ENCODE results near the gene CAV2.

DNA sequence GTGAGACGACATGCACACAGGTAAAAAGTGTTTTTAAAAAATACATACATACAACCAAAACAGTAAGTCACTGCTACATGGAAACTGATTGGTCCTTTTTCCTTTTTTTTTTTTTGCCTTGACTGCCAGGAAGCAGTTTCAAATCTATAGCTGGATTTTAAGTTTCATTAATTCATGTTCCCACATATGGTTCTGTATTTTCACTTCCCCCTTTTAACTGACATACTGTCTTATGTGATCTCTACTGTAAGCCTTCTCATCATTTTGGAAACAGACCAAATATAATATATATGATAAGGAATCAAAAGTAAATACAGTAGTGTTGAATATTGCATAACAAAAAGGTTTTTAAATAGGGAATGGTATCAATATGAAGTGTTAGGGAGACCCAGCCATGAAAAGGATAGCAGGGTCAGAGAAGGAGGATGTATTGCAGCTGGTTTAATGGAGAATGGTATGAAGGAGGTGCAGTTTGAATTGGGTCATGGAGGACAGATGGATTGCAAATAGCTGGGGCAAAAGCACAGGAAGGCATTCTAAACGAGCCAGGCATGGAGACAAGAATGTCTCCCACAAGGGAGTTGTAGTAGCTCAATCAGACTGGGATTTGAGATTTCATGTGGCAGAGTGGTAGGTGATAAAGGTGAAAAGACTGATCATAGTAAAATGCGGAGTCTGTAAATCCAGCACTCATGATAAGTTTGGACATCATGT, 30.7 kb downstream of the CAV2 start:
- TF ChIP-seq CTCF (conservative IDR thresholded peaks at IDR 0.05) (no peak), ZFX (IDR thresholded peaks at IDR 0.05) (no peak)
